WTC11 (cell line): ENCODE measurements around the gene CX3CR1. TPM values are rescaled to one million over a fixed set of nuclear protein-coding genes. Genes with fewer than 3 reads are reported as not detected.

ENCODE experiments used
- ATAC-seq: fragments of 200-7000 bp; cut with Tn5 transposase; 2 replicates; pipeline ENCODE4 v1.10.0; 2021; ENCODE audit warnings: mild to moderate bottlenecking, moderate library complexity
- CTCF ChIA-PET: fragments of 300-600 bp; sonication (Branson Sonifier 250); formaldehyde crosslinking; loops from one replicate; lab custom pipeline; 2021; ENCODE audit warnings: antibody characterized with exemption; lab: Charles Lee
- POLR2A ChIA-PET: fragments of 350-600 bp; sonication (Branson Sonifier 250); formaldehyde crosslinking; loops from one replicate; lab custom pipeline; 2021; ENCODE audit warnings: antibody characterized with exemption; lab: Charles Lee
- DNase-seq: peaks from one replicate; pipeline ENCODE4 v3.0.0; 2021; ENCODE audit warnings: low spot score
- H3K27ac Mint-ChIP-seq: 2 replicates; pipeline ENCODE4 v1.8.0; 2021; ENCODE audit warnings: mixed read lengths
- H3K27me3 Mint-ChIP-seq: 2 replicates; pipeline ENCODE4 v1.8.0; 2021; ENCODE audit warnings: low read depth, mild to moderate bottlenecking, moderate library complexity, mixed read lengths
- H3K36me3 Mint-ChIP-seq: 2 replicates; pipeline ENCODE4 v1.8.0; 2021; ENCODE audit warnings: mixed read lengths
- H3K4me1 Mint-ChIP-seq: 2 replicates; pipeline ENCODE4 v1.8.0; 2022; ENCODE audit warnings: mixed read lengths
- H3K4me3 Mint-ChIP-seq: 2 replicates; pipeline ENCODE4 v1.8.0; 2021; ENCODE audit warnings: mild to moderate bottlenecking, moderate library complexity, mixed read lengths
- H3K9me3 Mint-ChIP-seq: 2 replicates; pipeline ENCODE4 v1.8.0; 2021; ENCODE audit warnings: mixed read lengths
- ARID4B ChIP-seq: sonication (generic); formaldehyde crosslinking; IDR thresholded peaks from 2 replicates; pipeline ENCODE4 v1.8.0; 2023; ENCODE audit warnings: missing genetic modification reagents, mild to moderate bottlenecking, borderline replicate concordance
- ATF1 ChIP-seq: sonication (generic); formaldehyde crosslinking; IDR thresholded peaks from 2 replicates; pipeline ENCODE4 v1.8.1; 2023; ENCODE audit warnings: mild to moderate bottlenecking, moderate library complexity, missing genetic modification reagents
- CBFB ChIP-seq: sonication (generic); formaldehyde crosslinking; IDR thresholded peaks from 2 replicates; pipeline ENCODE4 v1.8.1; 2022; ENCODE audit warnings: mild to moderate bottlenecking, low read depth, missing genetic modification reagents
- CTCF ChIP-seq: fragments of 200-600 bp; IDR thresholded peaks from 2 replicates; pipeline ENCODE4 v1.8.0; 2022; ENCODE audit warnings: antibody characterized with exemption
- E2F1 ChIP-seq: sonication (generic); formaldehyde crosslinking; IDR thresholded peaks from 2 replicates; pipeline ENCODE4 v1.8.0; 2022; ENCODE audit warnings: mild to moderate bottlenecking, missing genetic modification reagents
- ELF4 ChIP-seq: sonication (generic); formaldehyde crosslinking; IDR thresholded peaks from 2 replicates; pipeline ENCODE4 v1.8.1; 2022; ENCODE audit warnings: low read depth, mild to moderate bottlenecking, moderate library complexity, missing genetic modification reagents
- FOXK1 ChIP-seq: sonication (generic); formaldehyde crosslinking; IDR thresholded peaks from 2 replicates; pipeline ENCODE4 v1.8.0; 2022; ENCODE audit warnings: mild to moderate bottlenecking, moderate library complexity, missing genetic modification reagents
- GRHL2 ChIP-seq: fragments of 250-450 bp; sonication (Bioruptor Pico); IDR thresholded peaks from 2 replicates; pipeline ENCODE4 v1.8.0; 2022; ENCODE audit warnings: mild to moderate bottlenecking, moderate library complexity; ENCODE audit not compliant: insufficient replicate concordance, severe bottlenecking
- HMGA2 ChIP-seq: fragments of 250-450 bp; sonication (Bioruptor Pico); IDR thresholded peaks from 2 replicates; pipeline ENCODE4 v1.4.0; 2021; ENCODE audit warnings: mild to moderate bottlenecking, moderate library complexity
- KAT7 ChIP-seq: sonication (generic); formaldehyde crosslinking; IDR thresholded peaks from 2 replicates; pipeline ENCODE4 v1.8.1; 2023; ENCODE audit warnings: missing genetic modification reagents, mild to moderate bottlenecking, borderline replicate concordance
- MYBL2 ChIP-seq: sonication (generic); formaldehyde crosslinking; IDR thresholded peaks from 2 replicates; pipeline ENCODE4 v1.8.1; 2023; ENCODE audit warnings: mild to moderate bottlenecking, moderate library complexity, missing genetic modification reagents
- RORB ChIP-seq: fragments of 250-450 bp; sonication (Bioruptor Pico); IDR thresholded peaks from 2 replicates; pipeline ENCODE4 v1.9.0; 2021; ENCODE audit warnings: mild to moderate bottlenecking
- SMAD4 ChIP-seq: sonication (generic); formaldehyde crosslinking; IDR thresholded peaks from 2 replicates; pipeline ENCODE4 v1.8.0; 2022; ENCODE audit warnings: mild to moderate bottlenecking, missing genetic modification reagents
- SOX15 ChIP-seq: fragments of 250-450 bp; sonication (Bioruptor Pico); IDR thresholded peaks from 2 replicates; pipeline ENCODE4 v1.9.0; 2021; ENCODE audit warnings: mild to moderate bottlenecking
- ZBTB21 ChIP-seq: sonication (generic); formaldehyde crosslinking; IDR thresholded peaks from 2 replicates; pipeline ENCODE4 v1.8.1; 2023; ENCODE audit warnings: mild to moderate bottlenecking, missing genetic modification reagents, borderline replicate concordance
- ZNF121 ChIP-seq: sonication (generic); formaldehyde crosslinking; IDR thresholded peaks from 2 replicates; pipeline ENCODE4 v1.8.0; 2023; ENCODE audit warnings: missing genetic modification reagents
- ZNF138 ChIP-seq: sonication (generic); formaldehyde crosslinking; conservative IDR thresholded peaks from 2 replicates; pipeline ENCODE4 v1.8.1; 2022; ENCODE audit warnings: mild to moderate bottlenecking, moderate library complexity, missing genetic modification reagents
- ZNF396 ChIP-seq: fragments of 250-450 bp; sonication (Bioruptor Pico); IDR thresholded peaks from 2 replicates; pipeline ENCODE4 v1.8.0; 2021; ENCODE audit warnings: mild to moderate bottlenecking, moderate library complexity, borderline replicate concordance
- ZNF671 ChIP-seq: fragments of 250-450 bp; sonication (Bioruptor Pico); IDR thresholded peaks from 2 replicates; pipeline ENCODE4 v1.8.0; 2021; ENCODE audit warnings: mild to moderate bottlenecking
- total RNA-seq: library from RNA; stranded (reverse); gene quantifications from 3 replicates; pipeline ENCODE4 v1.2.3, GENCODE V29; 2021
- TF ChIP-seq, protein P1 (sequence below): sonication (generic); formaldehyde crosslinking; IDR thresholded peaks from 2 replicates; pipeline ENCODE4 v1.8.0; 2023; ENCODE audit warnings: missing genetic modification reagents
- TF ChIP-seq, protein P2 (sequence below): sonication (generic); formaldehyde crosslinking; IDR thresholded peaks from 2 replicates; pipeline ENCODE4 v1.8.0; 2022; ENCODE audit warnings: mild to moderate bottlenecking, missing genetic modification reagents
- TF ChIP-seq, protein P3 (sequence below): sonication (generic); formaldehyde crosslinking; conservative IDR thresholded peaks from 2 replicates; pipeline ENCODE4 v1.8.1; 2022; ENCODE audit warnings: mild to moderate bottlenecking, missing genetic modification reagents
- TF ChIP-seq, protein P4 (sequence below): sonication (generic); formaldehyde crosslinking; IDR thresholded peaks from 2 replicates; pipeline ENCODE4 v1.8.0; 2023; ENCODE audit warnings: mild to moderate bottlenecking, missing genetic modification reagents

The CX3CR1 gene
- total RNA-seq, 1 experiment from 2014 or later = 0.11 TPM

- POLR2A ChIA-PET = no interaction called here
- CTCF ChIA-PET = interaction anchor here (1.2 to 1.3 kb wide), 2 partner anchors 54 to 68 kb away, joined by 3 to 4 read pairs; no protein-coding TSS in a partner anchor
- Mint-ChIP-seq H3K4me3 (no peak overlapping the region), H3K36me3 (no peaks in the 10 kb centered on the region), H3K9me3 (no peaks in the 10 kb centered on the region; the same call in 1 of the 2 replicates), H3K4me1 (no peaks in the 10 kb centered on the region), H3K27me3 (peaks cover 3% of the 10 kb centered on the region; the same call in 1 of the 2 replicates), H3K27ac (no peak overlapping the region)
- ATAC-seq = no peak
- no peak for TF ChIP-seq ZBTB21 (CRISPR knock-in tag)
- TF ChIP-seq CTCF = no peak
- TF ChIP-seq ZNF396 (CRISPR knock-in tag) = no peak
- TF ChIP-seq, protein P1, sequence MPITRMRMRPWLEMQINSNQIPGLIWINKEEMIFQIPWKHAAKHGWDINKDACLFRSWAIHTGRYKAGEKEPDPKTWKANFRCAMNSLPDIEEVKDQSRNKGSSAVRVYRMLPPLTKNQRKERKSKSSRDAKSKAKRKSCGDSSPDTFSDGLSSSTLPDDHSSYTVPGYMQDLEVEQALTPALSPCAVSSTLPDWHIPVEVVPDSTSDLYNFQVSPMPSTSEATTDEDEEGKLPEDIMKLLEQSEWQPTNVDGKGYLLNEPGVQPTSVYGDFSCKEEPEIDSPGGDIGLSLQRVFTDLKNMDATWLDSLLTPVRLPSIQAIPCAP (CRISPR knock-in tag) = no peak
- TF ChIP-seq SOX15 (CRISPR knock-in tag) = no peak
- TF ChIP-seq KAT7 (CRISPR knock-in tag) = no peak
- TF ChIP-seq HMGA2 (CRISPR knock-in tag) = no peak
- TF ChIP-seq CBFB (CRISPR knock-in tag) = no peak
- TF ChIP-seq RORB (CRISPR knock-in tag) = no peak
- no peak for TF ChIP-seq GRHL2 (CRISPR knock-in tag)
- TF ChIP-seq, protein P2, sequence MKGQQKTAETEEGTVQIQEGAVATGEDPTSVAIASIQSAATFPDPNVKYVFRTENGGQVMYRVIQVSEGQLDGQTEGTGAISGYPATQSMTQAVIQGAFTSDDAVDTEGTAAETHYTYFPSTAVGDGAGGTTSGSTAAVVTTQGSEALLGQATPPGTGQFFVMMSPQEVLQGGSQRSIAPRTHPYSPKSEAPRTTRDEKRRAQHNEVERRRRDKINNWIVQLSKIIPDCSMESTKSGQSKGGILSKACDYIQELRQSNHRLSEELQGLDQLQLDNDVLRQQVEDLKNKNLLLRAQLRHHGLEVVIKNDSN (CRISPR knock-in tag) = no peak
- TF ChIP-seq ZNF671 (CRISPR knock-in tag) = no peak
- no peak for TF ChIP-seq ELF4
- TF ChIP-seq ATF1 (CRISPR knock-in tag) = no peak
- TF ChIP-seq, protein P3, sequence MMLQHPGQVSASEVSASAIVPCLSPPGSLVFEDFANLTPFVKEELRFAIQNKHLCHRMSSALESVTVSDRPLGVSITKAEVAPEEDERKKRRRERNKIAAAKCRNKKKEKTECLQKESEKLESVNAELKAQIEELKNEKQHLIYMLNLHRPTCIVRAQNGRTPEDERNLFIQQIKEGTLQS (CRISPR knock-in tag) = no peak
- TF ChIP-seq ARID4B (CRISPR knock-in tag) = no peak
- TF ChIP-seq SMAD4 = no peak
- TF ChIP-seq FOXK1 (CRISPR knock-in tag) = no peak
- no peak for DNase-seq
Observed at GRCh38 chr3:39219702-39220101, 60.1 kb downstream of the CX3CR1 start.

- Mint-ChIP-seq H3K4me3 (no peak overlapping the region), H3K27ac (no peak overlapping the region), H3K9me3 (no peaks in the 10 kb centered on the region), H3K27me3 (no peaks in the 10 kb centered on the region), H3K4me1 (peaks cover 6% of the 10 kb centered on the region), H3K36me3 (no peaks in the 10 kb centered on the region)
- ATAC-seq (no peak), DNase-seq (no peak)
- ChIA-PET POLR2A (interaction anchor here (0.6 kb wide), 2 partner anchors 9 to 105 kb away, joined by 3 to 5 read pairs; no protein-coding TSS in a partner anchor), CTCF (interaction anchor here (0.9 to 1.3 kb wide), 4 partner anchors 25 to 162 kb away, joined by 3 to 6 read pairs (median 5); no protein-coding TSS in a partner anchor)
- TF ChIP-seq E2F1 (CRISPR knock-in tag) (no peak), ELF4 (no peak), ZNF121 (CRISPR knock-in tag) (no peak), MYBL2 (CRISPR knock-in tag) (no peak), ZNF138 (CRISPR knock-in tag) (no peak)
- TF ChIP-seq, protein P4, sequence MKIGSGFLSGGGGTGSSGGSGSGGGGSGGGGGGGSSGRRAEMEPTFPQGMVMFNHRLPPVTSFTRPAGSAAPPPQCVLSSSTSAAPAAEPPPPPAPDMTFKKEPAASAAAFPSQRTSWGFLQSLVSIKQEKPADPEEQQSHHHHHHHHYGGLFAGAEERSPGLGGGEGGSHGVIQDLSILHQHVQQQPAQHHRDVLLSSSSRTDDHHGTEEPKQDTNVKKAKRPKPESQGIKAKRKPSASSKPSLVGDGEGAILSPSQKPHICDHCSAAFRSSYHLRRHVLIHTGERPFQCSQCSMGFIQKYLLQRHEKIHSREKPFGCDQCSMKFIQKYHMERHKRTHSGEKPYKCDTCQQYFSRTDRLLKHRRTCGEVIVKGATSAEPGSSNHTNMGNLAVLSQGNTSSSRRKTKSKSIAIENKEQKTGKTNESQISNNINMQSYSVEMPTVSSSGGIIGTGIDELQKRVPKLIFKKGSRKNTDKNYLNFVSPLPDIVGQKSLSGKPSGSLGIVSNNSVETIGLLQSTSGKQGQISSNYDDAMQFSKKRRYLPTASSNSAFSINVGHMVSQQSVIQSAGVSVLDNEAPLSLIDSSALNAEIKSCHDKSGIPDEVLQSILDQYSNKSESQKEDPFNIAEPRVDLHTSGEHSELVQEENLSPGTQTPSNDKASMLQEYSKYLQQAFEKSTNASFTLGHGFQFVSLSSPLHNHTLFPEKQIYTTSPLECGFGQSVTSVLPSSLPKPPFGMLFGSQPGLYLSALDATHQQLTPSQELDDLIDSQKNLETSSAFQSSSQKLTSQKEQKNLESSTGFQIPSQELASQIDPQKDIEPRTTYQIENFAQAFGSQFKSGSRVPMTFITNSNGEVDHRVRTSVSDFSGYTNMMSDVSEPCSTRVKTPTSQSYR = no peak
Observed at GRCh38 chr3:39216176-39216790, 63.6 kb downstream of the CX3CR1 start.
